GM21423 (cell line): Measurements from ENCODE around the gene MAFF.
"Not testable (repeated sequence)": the region's sequence is repeated elsewhere in the genome, so short reads cannot be mapped to it uniquely, and the experiment has no call there.

Experiments
- ATAC-seq: cut with Tn5 transposase; IDR thresholded peaks from one replicate; pipeline ENCODE4 v1.9.1; 2021; ENCODE audit warnings: mild to moderate bottlenecking, moderate library complexity; ENCODE audit not compliant: unreplicated experiment

Gene MAFF

GRCh38 chr22:38177044-38177443, 24.8 kb upstream of the MAFF start:
- no peak for ATAC-seq

- ATAC-seq = not testable (repeated sequence)
Measured at GRCh38 chr22:38177571-38177925, 24.2 kb upstream of the MAFF start.

- ATAC-seq = no peak
Measured at GRCh38 chr22:38177926-38178604, 23.7 kb upstream of the MAFF start.

GRCh38 chr22:38178605-38178937, 23.2 kb upstream of the MAFF start:
- not testable (repeated sequence) for ATAC-seq

DNA sequence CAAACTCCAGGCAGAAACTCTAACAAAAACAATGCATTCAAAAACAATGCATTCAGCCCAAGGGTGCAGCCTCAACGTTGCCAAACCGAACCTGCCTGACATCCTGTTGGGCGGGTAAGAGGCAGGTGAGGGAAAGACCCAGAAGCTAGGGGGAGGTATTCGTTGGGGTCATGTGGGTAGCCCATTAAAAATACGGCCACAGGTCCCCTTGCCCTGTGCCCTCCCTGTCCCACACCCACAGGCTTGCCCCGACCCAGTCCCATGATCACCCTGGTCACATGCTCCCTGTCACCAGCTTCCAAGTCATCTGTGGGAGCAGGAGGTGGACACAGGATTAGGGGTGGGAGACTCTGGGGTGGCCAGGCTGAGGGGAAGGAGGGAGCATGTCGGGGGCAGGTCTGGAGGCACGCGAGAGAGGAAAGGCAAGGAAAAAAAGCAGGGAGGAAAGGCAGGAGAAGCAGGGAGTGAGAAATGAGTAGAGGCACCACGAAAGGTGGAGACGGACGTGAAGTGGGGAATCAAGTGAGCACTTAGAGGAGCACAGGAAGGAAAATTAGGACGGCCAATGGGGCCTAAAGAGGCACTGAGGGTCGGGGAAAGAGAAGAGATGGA, 20.8 kb upstream of the MAFF start:
- peak; percentile 29 for ATAC-seq

- ATAC-seq = peak; percentile 81
Measured at GRCh38 chr22:38181453-38182200, 20.2 kb upstream of the MAFF start, which contains the start of gene PLA2G6. Gene PLA2G6, minus strand, starts transcription at chr22:38181830. Its CDS starts 12,404 bp downstream, at chr22:38169426.

DNA sequence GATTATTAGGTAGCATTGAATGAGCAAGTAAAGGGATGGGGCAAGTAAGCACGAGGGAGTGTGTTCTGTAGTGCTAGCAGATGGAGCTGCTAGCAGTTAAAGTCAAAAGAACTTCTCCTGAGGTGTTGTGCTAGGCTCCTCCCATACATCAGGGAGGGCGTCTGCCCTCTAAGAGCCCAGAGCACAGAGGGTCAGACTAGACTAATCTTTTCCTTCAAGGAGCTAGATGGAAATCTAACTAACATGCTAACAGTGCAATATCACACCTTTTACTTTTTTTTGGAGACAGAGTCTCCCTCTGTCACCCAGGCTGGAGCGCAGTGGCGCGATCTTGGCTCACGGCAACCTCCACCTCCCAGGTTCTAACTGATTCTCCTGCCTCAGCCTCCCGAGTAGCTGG, 17.0 kb upstream of the MAFF start:
- ATAC-seq = no peak

GRCh38 chr22:38186429-38186828, 15.4 kb upstream of the MAFF start:
- no peak for ATAC-seq

DNA sequence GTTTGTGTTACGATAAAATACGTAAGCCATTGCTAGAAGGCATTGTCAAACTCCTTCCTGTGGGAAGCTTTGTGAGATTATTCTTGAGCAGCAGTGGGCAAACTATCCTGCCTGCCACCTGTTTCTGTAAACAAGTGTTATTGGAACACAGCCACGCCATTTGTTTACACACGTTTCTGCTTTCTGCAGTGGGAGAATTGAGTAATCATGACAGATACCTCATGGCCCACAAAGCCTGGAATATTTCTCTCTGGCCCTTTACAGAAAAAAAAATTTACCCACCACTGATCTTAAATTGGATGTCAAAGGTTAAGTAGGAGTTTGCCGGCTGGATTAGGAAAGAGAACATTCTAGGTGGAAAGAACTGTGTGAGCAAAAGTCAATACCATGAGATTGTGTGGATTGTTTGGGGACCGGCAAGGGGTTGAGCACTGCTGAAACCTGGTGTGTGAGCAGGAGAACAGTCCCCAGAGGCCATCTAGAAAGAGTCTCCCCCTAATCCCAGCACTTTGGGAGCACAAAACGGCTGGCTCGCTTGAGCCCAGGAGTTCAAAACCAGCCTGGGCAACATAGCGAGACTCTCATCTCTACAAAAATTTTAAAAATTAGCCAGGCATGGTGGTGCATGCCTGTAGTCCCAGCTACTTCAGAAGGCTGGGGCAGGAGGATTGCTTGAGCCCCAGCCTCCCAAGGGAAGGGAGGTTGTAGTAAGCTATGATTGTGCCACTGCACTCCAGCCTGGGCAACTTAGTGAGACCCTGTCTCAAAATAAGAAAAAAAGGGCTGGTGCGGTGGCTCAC, 14.2 kb upstream of the MAFF start:
- no peak for ATAC-seq

DNA sequence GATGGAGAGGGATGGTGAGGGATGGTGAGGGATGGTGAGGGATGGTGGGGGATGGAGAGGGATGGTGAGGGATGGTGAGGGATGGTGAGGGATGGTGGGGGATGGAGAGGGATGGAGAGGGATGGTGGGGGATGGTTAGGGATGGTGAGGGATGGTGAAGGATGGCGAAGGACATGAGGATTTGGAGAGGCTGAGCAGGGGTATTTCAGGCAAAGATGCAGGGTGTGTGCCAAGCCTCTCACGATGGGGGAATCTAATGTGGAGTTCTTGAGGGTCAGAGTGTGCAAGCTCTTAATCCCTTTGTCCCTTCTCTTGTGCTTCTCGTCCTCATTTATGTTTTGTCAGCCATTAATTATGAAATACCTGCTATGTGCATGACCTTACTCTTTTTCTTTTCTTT, 12.7 kb upstream of the MAFF start:
- no peak for ATAC-seq

- no peak for ATAC-seq
Measured at GRCh38 chr22:38190581-38190980, 11.2 kb upstream of the MAFF start.

DNA sequence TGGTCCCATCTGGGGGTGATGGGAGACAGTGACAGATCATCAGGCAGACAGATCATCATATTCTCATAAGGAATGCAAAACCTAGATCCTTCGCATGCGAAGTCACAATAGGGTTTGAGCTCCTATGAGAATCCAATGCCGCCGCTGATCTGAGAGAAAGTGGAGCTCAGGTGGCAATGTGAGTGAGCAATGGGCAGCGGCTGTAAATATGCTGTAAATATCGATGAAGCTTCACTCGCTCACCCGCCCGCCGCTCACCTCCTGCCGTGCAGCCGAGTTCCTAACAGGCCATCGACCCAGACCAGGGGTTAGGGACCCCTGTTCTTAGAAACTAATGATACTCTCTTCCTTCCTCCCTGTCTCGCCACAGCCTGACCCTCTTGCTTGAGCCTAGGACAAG, 10.7 kb upstream of the MAFF start:
- no peak for ATAC-seq

DNA sequence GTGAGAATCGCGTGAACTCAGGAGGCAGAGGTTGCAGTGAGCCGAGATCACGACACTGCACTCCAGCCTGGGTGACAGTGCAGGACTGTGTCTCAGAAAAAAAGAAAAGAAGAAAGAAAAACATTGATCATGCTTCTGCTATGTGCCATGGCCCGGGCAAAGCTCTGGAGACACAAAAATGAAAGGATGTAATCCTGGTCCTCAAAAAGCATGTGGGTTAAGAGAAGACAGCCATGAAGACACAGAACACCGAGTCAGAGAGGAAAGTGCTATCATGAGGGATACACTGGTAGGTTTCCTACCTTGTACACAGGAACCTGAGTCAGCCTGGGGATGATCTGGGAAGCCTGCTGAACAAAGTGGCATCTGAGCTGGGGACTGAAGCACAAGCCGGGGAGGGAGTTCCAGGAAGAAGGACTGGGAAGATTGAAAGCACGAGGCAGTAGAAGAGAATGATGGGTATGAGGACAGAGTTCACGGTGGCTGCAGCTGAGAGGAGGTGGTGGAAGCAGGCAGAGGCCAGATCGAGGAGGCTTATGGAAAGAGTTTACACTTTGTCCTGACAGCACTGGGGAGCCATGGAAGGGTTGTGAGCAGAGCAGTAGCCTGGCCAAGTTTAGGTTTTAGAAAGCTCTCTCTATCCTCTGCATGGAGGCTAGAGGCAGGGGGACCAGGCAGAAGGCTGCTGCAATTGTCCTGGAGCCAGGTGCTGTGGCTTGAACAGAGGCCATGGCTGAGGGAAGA, 9.9 kb upstream of the MAFF start:
- no peak for ATAC-seq

DNA sequence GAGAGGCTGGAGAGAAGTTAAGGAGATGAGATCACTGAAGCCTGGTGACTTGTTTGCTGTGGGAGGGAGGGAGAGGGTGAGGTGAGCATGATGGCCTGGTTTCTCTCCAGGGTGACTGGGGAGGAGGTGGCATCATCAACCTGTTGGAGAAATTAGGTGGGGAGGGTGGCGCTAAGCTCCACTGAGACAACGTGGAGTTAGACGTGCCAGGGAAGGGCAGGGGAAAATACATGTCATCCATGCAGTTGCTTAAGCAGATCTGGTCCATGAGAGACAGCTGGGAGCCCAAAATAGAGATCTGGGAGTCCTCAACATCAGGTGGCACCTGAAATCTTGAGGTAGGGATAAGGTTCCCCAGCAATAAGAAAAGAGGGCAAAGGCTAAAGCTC, 9.3 kb upstream of the MAFF start:
- no peak for ATAC-seq

GRCh38 chr22:38193580-38193979, 8.2 kb upstream of the MAFF start:
- ATAC-seq = no peak

DNA sequence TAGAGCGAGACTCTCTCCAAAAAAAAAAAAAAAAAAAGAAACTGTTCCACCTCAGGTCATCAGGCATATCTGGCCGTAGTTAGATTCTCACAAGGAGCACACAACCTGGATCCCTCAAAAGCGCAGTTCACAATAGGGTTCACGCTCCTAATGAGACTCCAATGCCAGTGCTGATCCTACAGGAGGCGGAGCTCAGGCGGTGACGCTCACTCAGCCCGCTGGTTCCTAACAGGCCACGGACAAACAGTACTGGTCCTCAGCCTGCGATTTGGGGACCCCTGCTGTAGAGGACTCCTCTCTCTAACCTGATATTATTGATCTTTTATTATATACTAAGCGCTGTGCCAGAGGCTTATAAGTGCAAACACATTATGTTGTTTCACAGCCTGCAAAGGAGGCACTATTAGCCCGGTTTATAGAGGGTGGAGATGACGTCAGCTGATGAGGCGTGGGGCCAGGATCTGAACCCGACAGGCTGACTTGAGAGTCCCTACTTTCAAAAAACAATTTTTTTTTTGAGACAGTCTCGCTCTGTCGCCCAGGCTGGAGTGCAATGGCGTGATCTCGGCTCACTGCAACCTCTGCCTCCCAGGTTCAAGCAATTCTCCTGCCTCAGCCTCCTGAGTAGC, 4.9 kb upstream of the MAFF start:
- no peak for ATAC-seq

DNA sequence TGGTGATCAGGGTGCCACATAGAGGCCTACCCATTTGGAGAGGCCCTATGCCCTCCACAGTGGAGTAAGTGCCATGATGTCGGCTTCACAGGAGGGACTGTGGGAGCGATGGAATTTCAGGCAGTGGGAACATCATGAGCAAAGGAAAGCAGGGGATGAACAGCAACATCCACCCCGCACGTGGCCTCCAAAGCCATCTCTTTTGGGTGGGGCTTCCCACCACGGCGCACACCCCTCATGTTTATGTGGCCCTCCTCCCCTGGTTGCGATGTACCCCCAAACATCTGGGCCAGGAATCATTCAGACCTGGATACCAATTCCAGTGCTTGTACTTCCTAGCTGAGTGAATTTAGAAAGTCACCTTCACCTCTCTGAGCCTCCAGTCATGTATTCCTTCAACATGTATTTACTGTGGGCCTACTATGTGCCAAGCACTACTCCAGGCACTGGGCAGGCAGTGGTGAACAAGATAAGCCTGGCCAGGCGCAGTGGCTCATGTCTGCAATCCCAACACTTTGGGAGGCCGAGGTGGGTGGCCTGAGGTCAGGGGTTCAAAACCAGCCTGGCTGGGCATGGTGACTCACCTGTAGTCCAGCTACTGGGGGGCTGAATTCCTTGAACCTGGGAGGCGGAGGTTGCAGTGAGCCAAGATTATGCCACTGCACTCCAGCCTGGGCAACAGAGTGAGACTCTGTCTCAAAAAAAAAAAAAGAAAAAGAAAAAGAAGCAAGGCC, 1.8 kb upstream of the MAFF start:
- ATAC-seq = no peak

DNA sequence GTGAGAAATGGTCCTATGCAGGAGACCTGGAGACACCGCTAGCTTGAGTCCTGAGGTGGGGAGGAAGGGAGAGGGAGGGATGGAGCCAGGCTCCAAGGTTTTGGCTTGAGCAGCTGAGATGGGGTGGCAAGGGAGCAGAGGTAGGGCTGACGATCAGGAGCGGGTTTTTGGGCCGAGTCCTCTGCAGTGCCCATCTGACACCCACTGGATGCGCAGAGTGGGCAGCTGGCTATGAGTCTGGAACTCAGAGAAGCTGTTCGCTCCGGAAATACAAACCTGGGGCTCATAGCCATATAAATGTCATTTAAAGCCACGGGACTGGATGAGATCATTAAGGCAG, 453 bp upstream of the MAFF start:
- no peak for ATAC-seq

DNA sequence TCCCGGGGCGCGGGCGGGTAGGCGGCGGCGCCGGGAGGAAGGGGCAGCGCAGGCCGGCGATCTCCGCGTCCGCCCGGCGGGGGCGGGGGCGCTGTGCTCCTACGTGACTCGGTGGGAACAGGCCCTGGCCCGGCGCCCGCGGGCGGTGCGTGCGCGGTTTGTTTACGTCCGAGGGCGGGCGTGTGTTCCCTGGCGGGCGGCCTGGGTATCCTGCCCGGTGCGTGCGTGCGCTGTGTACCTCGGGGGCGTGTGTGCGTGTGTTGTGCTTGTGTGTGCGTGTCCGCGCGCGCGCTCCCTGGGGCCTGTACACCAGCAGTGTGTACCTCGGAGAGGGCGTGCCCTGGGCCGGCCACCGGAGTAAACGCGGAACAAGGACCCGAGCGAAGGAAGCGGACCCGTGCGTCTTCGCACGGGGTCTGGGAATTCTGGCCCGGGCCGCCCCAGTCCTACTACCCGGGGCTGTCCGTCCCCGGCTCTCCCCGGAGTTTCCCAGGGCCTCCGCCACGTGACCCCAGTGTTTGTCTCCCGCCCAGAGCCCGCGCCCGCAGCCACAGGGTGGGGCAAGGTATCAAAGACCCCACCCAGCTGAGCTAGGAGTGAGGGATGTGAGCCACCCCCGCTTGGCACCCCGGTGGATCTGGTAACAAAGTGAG, 769 bp downstream of the MAFF start:
- ATAC-seq = peak; percentile 16
